K562 (cell line): ENCODE measurements around the gene UBXN10. TPM values are rescaled to one million over a fixed set of nuclear protein-coding genes. Genes with fewer than 3 reads are reported as not detected.
A peak's percentile ranks its signal among the peaks of the same experiment; 100 is the strongest.

Source experiments
- EP400 ChIP-seq: fragments of 450-650 bp; IDR thresholded peaks from 2 replicates; pipeline ENCODE4 v1.6.1; 2017; ENCODE audit warnings: antibody characterized with exemption, mild to moderate bottlenecking, moderate library complexity
- FOXA3 ChIP-seq, 2 experiments: fragments of 450-650 bp in 1 of 2; sonication (generic) in 1 of 2; formaldehyde crosslinking; IDR thresholded peaks in 1 of 2; conservative IDR thresholded peaks in 1 of 2; 2 replicates each; pipeline versions ENCODE4 v1.4.0 to v1.8.0; 2020 to 2022; ENCODE audit warnings: mild to moderate bottlenecking in 2 of 2, missing genetic modification reagents in 1 of 2
- HOXB6 ChIP-seq: fragments of 250-450 bp; sonication (Bioruptor Pico); IDR thresholded peaks from 2 replicates; pipeline ENCODE4 v1.5.1; 2022; ENCODE audit warnings: mild to moderate bottlenecking, borderline replicate concordance
- ILK ChIP-seq: fragments of 450-650 bp; IDR thresholded peaks from 2 replicates; pipeline ENCODE4 v1.6.1; 2016; ENCODE audit warnings: missing genetic modification characterization, low read depth, mild to moderate bottlenecking, missing compliant biosample characterization, moderate library complexity, borderline replicate concordance
- LARP7 ChIP-seq: fragments of 450-650 bp; IDR thresholded peaks from 2 replicates; pipeline ENCODE4 v1.6.1; 2016
- PRMT5 ChIP-seq: sonication (generic); formaldehyde crosslinking; IDR thresholded peaks from 2 replicates; pipeline ENCODE4 v1.5.0; 2020; ENCODE audit warnings: missing genetic modification reagents
- RCOR1 ChIP-seq, 2 experiments: IDR thresholded peaks; 2 replicates each; pipeline ENCODE4 v1.6.1; 2012; ENCODE audit warnings: low read depth in 2 of 2, low read length in 2 of 2, borderline replicate concordance in 1 of 2, improper control_type of control experiment in 1 of 2
- SREBF2 ChIP-seq: sonication (generic); formaldehyde crosslinking; IDR thresholded peaks from 2 replicates; pipeline ENCODE4 v1.4.0; 2020; ENCODE audit warnings: mild to moderate bottlenecking, missing genetic modification reagents
- ZNF668 ChIP-seq: fragments of 250-450 bp; sonication (Bioruptor Pico); IDR thresholded peaks from 2 replicates; pipeline ENCODE4 v1.8.0; 2022; ENCODE audit warnings: mild to moderate bottlenecking, inconsistent platforms
- ZNF696 ChIP-seq: fragments of 250-450 bp; sonication (Bioruptor Pico); conservative IDR thresholded peaks from 2 replicates; pipeline ENCODE4 v1.4.0; 2020; ENCODE audit warnings: mild to moderate bottlenecking, moderate library complexity
- polyA plus RNA-seq, 8 experiments: library from polyadenylated mRNA; depleted of rRNA in 4 of 8; stranded (reverse) in 5 of 8; unstranded in 3 of 8; fragments of >200 nt; fragmentation: Nextera tagmentation in 2 of 8; fragmentation: Illumina TruSeq in 1 of 8; extraction: Ambion mirVana in 2 of 8; extraction: Trizol in 1 of 8; gene quantifications; 2 replicates each; pipeline versions ENCODE4 v1.2.1 to v1.2.3, GENCODE V29; 2011 to 2014; ENCODE audit warnings: inconsistent platforms in 1 of 8, missing spikeins in 1 of 8
- total RNA-seq, 7 experiments: library from RNA; depleted of rRNA in 6 of 7; stranded (reverse); fragments of >200 nt in 6 of 7; fragmentation: Illumina TruSeq in 2 of 7; extraction: Trizol in 2 of 7; gene quantifications; 2 replicates each; pipeline versions ENCODE4 v1.2.1 to v1.2.3, GENCODE V29; 2011 to 2021; ENCODE audit warnings: low replicate concordance in 1 of 7
- TF ChIP-seq, protein P1 (sequence below): fragments of 450-650 bp; conservative IDR thresholded peaks from 2 replicates; pipeline ENCODE4 v1.6.1; 2016; ENCODE audit warnings: missing genetic modification characterization, low read depth, mild to moderate bottlenecking, control low read depth, missing compliant biosample characterization
- TF ChIP-seq, protein P2 (sequence below): fragments of 450-650 bp; formaldehyde crosslinking; IDR thresholded peaks from 2 replicates; pipeline ENCODE4 v1.4.0; 2022; ENCODE audit warnings: missing genetic modification characterization
- TF ChIP-seq, protein P3 (sequence below): fragments of 450-650 bp; IDR thresholded peaks from 2 replicates; pipeline ENCODE4 v1.7.0; 2016; ENCODE audit warnings: borderline replicate concordance
- TF ChIP-seq, protein P4 (sequence below), 3 experiments: IDR thresholded peaks in 2 of 3; conservative IDR thresholded peaks in 1 of 3; 2 replicates each; pipeline ENCODE4 v1.5.1; 2011 to 2012; ENCODE audit warnings: low read length in 3 of 3, mild to moderate bottlenecking in 3 of 3, control low read depth in 2 of 3, improper control_type of control experiment in 1 of 3, inconsistent platforms in 1 of 3, low read depth in 1 of 3, mixed read lengths in 1 of 3, moderate library complexity in 1 of 3; ENCODE audit not compliant: insufficient read depth in 2 of 3
- TF ChIP-seq, protein P5 (sequence below): sonication (generic); formaldehyde crosslinking; IDR thresholded peaks from 2 replicates; pipeline ENCODE4 v1.8.1; 2022; ENCODE audit warnings: missing genetic modification reagents

The UBXN10 gene
- total and polyA plus RNA-seq, 9 of the 15 experiments (the other 6 are each of a cell fraction or from before 2014, with no cell fraction given) = 10.7 to 17.7 (median 13.6) TPM

DNA sequence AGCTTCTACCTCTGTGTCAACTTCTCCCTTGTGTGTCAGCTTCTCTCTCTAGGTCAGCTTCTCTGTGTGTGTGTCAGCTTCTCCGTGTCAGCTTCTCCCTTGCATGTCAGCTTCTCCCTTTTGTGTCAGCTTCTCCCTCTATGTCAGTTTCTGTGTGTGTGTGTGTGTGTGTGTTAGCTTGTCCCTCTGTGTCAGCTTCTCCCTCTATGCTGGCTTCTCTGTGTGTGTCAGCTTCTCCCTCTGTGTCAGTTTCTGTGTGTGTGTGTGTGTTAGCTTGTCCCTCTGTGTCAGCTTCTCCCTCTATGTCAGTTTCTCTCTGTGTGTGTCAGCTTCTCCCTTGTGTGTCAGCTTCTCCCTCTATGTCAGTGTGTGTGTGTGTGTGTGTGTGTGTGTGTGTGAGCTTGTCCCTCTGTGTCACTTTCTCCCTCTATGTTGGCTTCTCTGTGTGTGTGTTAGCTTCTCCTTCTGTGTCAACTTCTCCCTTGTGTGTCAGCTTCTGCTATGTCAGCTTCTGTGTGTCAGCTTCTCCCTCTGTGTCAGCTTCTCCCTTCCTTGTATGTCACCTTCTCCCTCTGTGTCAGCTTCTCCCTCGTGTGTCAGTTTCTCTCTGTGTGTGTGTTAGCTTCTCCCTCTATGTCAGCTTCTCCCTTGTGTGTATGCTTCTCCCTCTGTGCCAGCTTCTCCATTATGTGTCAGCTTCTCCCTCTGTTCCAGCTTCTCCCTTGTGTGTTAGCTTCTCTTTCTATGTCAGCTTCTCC, 6.3 kb upstream of the UBXN10 start (continued):
- TF ChIP-seq FOXA3 (CRISPR knock-in tag; conservative IDR thresholded peaks at IDR 0.05 in 1 of 2, IDR thresholded peaks at IDR 0.05 in 1 of 2) (peak in 1 of 2 experiments; percentile 49; a peak in 1 of 4 replicates), HOXB6 (CRISPR knock-in tag) (no peak), RCOR1 (IDR thresholded peaks at IDR 0.05; ENCODE audit: borderline replicate concordance in 1 of 2, low read depth in 2 of 2, low read length in 2 of 2) (no peak), ZNF668 (CRISPR knock-in tag) (no peak), PRMT5 (CRISPR knock-in tag) (no peak), SREBF2 (CRISPR knock-in tag) (no peak), LARP7 (0 out of 2 replicates have a peak, but pooled peaks have one; percentile 49), ILK (tag) (no peak), EP400 (no peak), ZNF696 (no peak)
- TF ChIP-seq, protein P1, sequence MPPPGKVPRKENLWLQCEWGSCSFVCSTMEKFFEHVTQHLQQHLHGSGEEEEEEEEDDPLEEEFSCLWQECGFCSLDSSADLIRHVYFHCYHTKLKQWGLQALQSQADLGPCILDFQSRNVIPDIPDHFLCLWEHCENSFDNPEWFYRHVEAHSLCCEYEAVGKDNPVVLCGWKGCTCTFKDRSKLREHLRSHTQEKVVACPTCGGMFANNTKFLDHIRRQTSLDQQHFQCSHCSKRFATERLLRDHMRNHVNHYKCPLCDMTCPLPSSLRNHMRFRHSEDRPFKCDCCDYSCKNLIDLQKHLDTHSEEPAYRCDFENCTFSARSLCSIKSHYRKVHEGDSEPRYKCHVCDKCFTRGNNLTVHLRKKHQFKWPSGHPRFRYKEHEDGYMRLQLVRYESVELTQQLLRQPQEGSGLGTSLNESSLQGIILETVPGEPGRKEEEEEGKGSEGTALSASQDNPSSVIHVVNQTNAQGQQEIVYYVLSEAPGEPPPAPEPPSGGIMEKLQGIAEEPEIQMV (tag) = no peak
- TF ChIP-seq, protein P2, sequence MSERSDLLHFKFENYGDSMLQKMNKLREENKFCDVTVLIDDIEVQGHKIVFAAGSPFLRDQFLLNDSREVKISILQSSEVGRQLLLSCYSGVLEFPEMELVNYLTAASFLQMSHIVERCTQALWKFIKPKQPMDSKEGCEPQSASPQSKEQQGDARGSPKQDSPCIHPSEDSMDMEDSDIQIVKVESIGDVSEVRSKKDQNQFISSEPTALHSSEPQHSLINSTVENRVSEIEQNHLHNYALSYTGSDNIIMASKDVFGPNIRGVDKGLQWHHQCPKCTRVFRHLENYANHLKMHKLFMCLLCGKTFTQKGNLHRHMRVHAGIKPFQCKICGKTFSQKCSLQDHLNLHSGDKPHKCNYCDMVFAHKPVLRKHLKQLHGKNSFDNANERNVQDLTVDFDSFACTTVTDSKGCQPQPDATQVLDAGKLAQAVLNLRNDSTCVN (CRISPR knock-in tag) = no peak
- TF ChIP-seq, protein P3, sequence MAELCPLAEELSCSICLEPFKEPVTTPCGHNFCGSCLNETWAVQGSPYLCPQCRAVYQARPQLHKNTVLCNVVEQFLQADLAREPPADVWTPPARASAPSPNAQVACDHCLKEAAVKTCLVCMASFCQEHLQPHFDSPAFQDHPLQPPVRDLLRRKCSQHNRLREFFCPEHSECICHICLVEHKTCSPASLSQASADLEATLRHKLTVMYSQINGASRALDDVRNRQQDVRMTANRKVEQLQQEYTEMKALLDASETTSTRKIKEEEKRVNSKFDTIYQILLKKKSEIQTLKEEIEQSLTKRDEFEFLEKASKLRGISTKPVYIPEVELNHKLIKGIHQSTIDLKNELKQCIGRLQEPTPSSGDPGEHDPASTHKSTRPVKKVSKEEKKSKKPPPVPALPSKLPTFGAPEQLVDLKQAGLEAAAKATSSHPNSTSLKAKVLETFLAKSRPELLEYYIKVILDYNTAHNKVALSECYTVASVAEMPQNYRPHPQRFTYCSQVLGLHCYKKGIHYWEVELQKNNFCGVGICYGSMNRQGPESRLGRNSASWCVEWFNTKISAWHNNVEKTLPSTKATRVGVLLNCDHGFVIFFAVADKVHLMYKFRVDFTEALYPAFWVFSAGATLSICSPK = no peak; the same call in 1 of the 2 replicates
- TF ChIP-seq, protein P4, sequence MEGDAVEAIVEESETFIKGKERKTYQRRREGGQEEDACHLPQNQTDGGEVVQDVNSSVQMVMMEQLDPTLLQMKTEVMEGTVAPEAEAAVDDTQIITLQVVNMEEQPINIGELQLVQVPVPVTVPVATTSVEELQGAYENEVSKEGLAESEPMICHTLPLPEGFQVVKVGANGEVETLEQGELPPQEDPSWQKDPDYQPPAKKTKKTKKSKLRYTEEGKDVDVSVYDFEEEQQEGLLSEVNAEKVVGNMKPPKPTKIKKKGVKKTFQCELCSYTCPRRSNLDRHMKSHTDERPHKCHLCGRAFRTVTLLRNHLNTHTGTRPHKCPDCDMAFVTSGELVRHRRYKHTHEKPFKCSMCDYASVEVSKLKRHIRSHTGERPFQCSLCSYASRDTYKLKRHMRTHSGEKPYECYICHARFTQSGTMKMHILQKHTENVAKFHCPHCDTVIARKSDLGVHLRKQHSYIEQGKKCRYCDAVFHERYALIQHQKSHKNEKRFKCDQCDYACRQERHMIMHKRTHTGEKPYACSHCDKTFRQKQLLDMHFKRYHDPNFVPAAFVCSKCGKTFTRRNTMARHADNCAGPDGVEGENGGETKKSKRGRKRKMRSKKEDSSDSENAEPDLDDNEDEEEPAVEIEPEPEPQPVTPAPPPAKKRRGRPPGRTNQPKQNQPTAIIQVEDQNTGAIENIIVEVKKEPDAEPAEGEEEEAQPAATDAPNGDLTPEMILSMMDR (IDR thresholded peaks at IDR 0.05 in 2 of 3, conservative IDR thresholded peaks at IDR 0.05 in 1 of 3; ENCODE audit: insufficient read depth in 2 of 3, low read depth in 1 of 3, low read length in 3 of 3) = no peak
- TF ChIP-seq, protein P5, sequence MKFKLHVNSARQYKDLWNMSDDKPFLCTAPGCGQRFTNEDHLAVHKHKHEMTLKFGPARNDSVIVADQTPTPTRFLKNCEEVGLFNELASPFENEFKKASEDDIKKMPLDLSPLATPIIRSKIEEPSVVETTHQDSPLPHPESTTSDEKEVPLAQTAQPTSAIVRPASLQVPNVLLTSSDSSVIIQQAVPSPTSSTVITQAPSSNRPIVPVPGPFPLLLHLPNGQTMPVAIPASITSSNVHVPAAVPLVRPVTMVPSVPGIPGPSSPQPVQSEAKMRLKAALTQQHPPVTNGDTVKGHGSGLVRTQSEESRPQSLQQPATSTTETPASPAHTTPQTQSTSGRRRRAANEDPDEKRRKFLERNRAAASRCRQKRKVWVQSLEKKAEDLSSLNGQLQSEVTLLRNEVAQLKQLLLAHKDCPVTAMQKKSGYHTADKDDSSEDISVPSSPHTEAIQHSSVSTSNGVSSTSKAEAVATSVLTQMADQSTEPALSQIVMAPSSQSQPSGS (CRISPR knock-in tag) = no peak
- TF ChIP-seq, all 486 proteins: peak for 22
